NCI-H187 (cell line): ENCODE results near the gene ZNF577.

Source experiments
- DNase-seq, 2 experiments: peaks; one replicate each; lab custom pipeline; 2025; lab: John Stamatoyannopoulos, UW

Gene ZNF577

GRCh38 chr19:51861870-51862622 is 25.7 kb downstream of the ZNF577 start:
- DNase-seq: no peak

DNA sequence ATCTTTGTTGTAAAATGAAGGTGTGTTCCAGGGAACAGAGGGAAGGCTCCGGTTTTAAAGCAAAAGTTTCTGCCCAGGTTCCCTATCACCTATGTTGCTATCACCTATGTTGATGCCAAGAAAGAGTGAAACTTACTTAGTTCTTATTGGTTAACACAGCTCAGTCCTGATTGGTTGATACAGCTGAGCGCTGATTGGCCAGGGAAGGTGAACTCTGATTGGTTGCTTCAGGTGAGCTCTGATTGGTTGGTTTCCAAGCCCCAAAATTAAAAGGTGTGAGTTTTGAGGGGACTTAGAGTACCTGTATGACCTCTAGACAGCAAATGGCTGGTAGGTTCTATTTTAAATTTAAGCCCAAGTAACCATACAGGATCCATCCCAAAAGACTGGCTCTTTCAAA is 50.6 kb downstream of the ZNF577 start:
- DNase-seq: no peak

DNA sequence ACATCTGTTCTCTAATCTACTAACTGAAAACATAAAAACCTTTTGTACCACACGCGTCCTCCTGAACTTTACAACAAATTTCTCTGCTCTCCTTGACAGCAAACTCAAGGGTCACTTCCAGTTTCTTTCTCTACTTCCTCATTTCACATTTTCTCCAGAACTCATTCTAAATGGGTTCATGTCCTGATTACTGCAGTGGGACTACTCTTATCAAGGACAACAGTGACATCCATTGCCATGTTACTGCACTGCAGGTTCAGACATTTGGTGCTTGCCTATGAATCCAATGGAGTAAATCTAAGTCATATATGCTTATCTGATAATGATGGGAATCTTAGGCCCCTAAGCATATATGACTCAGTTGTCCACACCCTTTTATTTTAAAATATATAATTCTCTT is 57.5 kb downstream of the ZNF577 start:
- no peak for DNase-seq

DNA sequence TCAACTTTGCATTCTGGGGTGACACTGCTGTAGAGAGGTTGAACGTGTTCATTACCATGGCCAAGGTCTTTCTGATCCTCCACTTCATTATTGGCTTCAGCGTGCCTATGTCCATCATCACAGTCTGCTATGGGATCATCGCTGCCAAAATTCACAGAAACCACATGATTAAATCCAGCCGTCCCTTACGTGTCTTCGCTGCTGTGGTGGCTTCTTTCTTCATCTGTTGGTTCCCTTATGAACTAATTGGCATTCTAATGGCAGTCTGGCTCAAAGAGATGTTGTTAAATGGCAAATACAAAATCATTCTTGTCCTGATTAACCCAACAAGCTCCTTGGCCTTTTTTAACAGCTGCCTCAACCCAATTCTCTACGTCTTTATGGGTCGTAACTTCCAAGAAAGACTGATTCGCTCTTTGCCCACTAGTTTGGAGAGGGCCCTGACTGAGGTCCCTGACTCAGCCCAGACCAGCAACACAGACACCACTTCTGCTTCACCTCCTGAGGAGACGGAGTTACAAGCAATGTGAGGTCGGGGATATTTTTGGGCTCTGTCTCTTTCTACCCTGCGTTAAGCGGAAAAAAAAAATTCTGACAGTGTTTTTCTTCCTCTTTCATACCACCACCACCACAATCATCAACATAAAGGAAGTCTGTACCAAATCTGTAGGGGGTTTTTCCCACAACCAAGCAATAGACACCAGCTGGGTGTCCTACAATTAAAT is 63.3 kb downstream of the ZNF577 start:
- DNase-seq: no peak

- no peak for DNase-seq
Measured at GRCh38 chr19:51822946-51823345, 64.8 kb downstream of the ZNF577 start.

GRCh38 chr19:51822325-51822724 is 65.4 kb downstream of the ZNF577 start:
- DNase-seq: no peak

DNA sequence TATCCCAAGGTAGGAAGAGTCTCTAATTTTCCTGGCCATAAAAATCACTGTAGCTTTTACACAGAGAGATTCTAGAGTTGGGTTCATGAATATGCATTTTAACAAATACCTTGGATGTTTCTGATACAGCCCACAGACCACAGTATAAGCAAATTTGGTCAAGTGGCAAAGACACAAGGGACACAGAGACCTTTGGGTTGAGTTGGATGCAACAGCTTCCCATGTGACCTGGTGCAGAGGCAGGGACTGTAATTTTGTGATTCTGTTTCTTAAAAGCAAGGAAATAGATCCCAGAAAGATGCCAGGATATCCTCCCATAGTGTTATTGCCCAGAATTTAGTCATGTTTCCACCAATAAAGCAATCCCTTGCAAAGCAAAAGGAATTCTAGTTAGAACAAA is 65.8 kb downstream of the ZNF577 start:
- no peak for DNase-seq

- DNase-seq: no peak
Measured at GRCh38 chr19:51821456-51821855, 66.3 kb downstream of the ZNF577 start.
